Keratinocyte (primary cell): ENCODE data around the gene ZFPM1.

Experiments used
- CTCF ChIP-seq, 3 experiments: IDR thresholded peaks in 1 of 3; conservative IDR thresholded peaks in 1 of 3; optimal IDR thresholded peaks in 1 of 3; 2 replicates in 2 of 3; 3 replicates in 1 of 3; pipeline versions ENCODE3 to v1.5.1; 2011; ENCODE audit warnings: low read length in 3 of 3, mild to moderate bottlenecking in 3 of 3, moderate library complexity in 2 of 3, control low read depth in 1 of 3, inconsistent platforms in 1 of 3; ENCODE audit not compliant: insufficient read depth in 2 of 3; ENCODE audit errors: extremely low read depth in 1 of 3
- EZH2 ChIP-seq: IDR thresholded peaks from one replicate; pipeline ENCODE4 v1.6.1; 2012; ENCODE audit warnings: inconsistent platforms, mild to moderate bottlenecking, low read length, moderate library complexity

- TF ChIP-seq EZH2 (no peak), CTCF (optimal IDR thresholded peaks at IDR 0.05 in 1 of 3, IDR thresholded peaks at IDR 0.05 in 1 of 3, conservative IDR thresholded peaks at IDR 0.05 in 1 of 3; ENCODE audit: extremely low read depth in 1 of 3, insufficient read depth in 2 of 3, low read length in 3 of 3) (no peak)
Observed at GRCh38 chr16:88434353-88434690, 18.8 kb upstream of the ZFPM1 start.
